Left forelimb (tissue), 1 donor: Measurements from ENCODE around the gene IPO13.

Source experiments
- DNase-seq: peaks from one replicate; pipeline ENCODE4 v3.0.0-alpha.2; 2018; ENCODE audit warnings: low spot score

Gene IPO13

DNA sequence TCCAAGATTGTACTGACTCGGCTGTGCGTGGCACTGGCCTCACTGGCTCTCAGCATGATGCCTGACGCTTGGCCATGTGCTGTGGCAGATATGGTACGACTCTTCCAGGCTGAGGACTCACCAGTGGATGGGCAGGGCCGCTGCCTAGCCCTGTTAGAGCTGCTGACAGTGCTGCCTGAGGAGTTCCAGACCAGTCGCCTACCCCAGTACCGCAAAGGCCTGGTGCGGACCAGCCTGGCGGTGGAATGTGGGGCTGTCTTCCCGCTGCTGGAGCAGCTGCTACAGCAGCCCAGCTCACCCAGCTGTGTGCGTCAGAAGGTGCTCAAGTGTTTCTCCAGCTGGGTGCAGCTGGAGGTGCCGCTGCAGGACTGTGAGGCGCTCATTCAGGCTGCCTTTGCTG is 2.9 kb downstream of the IPO13 start:
- DNase-seq: no peak

- DNase-seq: no peak
These were observed 4.6 kb downstream of the IPO13 start for GRCh38 chr1:43951021-43951985.

DNA sequence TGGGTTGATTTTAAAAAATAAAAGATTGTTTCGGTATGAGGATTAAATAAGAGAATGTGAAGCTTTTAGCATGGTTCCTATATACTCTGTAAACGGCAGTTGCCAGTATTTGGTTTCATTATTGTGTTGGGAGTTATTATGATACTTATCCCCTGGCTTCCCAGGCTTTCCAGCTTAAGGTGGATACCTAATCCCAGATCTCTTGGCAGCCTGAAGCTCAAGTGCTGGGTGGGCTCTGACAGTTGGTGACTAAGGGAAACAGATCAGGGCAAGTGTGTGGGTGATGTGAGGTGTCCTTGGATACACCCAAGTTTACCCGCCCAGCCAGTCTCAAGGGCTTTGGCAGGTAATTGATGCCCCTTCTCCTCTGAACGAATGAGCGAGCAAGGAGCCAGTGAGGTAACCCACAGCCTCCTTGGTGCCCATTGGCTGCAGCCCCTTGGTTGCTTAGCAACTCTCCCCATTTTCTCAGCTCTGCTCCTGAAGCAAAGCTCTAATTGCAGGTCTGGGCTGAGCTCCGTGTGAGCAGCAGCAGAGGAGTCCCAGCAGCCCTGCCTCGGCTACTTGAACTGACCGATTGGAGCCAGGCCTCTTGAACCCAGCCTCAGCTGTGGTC is 6.1 kb downstream of the IPO13 start:
- DNase-seq: no peak

GRCh38 chr1:43953361-43953760 is 6.6 kb downstream of the IPO13 start:
- no peak for DNase-seq

DNA sequence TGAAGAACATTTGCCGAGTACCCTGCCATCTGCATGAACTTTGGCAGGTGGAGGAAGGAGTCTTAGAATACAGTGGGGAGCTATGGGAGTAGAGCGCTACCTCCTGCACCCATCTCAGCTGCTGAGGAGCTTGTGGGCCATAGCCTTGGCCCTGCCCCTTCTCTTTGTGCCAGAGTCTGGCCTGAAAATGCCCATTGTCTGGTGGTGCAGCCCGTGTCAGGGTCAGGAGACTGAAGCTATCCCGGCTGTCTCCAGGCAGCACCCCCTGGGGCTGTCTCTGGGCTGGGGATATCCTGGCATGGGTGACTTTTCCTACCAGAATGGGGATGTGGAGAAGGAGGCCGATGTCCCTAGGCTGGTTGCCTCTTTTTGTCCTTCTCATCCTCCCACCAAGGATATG is 7.3 kb downstream of the IPO13 start:
- no peak for DNase-seq

- no peak for DNase-seq
These were observed 9.5 kb downstream of the IPO13 start for GRCh38 chr1:43956234-43956633.

DNA sequence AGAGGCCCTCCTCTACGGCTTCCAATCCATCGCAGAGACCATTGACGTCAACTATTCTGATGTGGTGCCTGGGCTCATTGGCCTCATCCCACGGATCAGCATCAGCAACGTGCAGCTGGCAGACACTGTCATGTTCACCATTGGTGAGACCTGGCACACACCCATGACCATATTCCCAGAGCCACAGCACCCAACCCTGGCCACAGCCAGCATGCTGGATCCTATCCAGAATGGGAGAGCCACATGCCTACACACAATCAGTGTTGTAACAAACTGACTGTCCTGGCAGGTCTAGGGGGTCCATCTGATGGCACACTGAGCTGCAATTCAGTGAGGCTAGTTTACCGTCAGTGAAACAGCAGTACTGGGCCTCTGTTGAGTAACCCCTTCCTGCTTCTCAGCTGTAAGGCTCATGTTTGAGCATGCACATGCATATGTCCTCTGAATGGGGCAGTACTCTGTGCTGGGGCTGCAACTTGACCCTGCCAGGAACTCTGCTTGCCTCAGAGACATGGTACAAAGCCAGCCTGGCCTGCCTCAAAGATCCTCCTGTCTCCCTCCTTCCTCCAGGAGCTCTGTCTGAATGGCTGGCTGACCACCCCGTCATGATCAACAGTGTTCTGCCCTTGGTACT is 10.8 kb downstream of the IPO13 start:
- DNase-seq: no peak

GRCh38 chr1:43958351-43959255 is 11.9 kb downstream of the IPO13 start:
- DNase-seq: no peak

- no peak for DNase-seq
These were observed 14.0 kb downstream of the IPO13 start for GRCh38 chr1:43960798-43961197.

GRCh38 chr1:43961692-43962091 is 14.9 kb downstream of the IPO13 start:
- DNase-seq: no peak

DNA sequence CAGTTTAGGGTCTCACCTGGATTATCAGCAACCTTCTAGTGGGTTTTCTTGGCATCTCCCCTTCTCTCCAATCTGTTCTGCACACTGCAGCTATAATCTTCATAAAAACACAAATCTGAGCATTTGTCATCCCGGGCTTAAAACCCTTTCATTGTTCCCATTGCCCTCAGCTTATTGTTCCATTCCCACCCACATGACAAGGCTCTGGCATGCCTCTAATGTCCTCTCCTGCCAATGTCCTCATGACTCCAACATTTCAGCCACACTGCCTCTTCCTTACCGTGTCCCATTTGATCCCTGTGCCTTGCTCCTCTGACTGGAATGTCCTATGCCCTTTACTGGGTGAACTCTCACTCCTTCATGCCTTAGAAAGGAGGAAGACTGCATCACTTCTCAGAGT is 15.6 kb downstream of the IPO13 start:
- DNase-seq: no peak

GRCh38 chr1:43963006-43963405 is 16.3 kb downstream of the IPO13 start:
- DNase-seq: no peak

DNA sequence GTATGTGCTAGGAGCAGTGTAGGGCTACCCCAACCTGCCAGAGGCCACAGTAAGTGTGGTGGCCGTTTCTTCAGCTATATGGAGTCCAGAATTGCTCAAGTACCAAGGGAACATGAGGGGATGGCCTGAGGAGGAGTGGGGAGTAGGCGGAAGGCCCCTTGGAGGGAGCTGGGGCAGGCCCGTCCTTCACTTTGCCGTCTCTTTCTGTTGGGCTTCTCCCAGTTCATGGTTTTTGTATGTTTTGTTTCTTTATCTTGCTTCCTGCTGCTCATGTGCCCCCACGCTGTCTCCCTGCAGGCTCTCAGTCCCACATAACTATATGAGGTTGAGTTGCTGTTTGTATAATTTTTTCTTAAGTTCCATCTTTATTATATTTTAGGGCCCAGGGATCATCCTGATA is 17.1 kb downstream of the IPO13 start:
- DNase-seq: no peak

DNA sequence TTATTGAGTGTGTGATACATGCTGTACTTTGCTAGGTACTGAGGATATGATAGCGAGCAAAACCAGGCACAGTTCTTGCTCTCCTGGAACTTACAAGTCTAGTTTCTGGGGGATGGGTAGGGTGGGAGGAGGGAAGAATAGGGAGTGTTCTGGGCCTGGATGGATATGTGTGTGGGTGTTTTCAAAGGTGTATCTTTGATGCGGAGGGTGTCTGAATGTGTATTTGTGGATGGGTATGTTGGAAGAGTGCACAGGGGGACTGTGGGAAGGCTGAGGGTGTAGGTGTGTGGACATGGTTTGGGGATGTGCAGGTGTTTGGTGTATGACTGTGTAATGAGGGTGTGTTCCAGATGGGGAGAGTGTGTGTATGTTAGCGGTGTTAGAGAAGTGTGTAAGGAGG is 18.6 kb downstream of the IPO13 start:
- no peak for DNase-seq

- DNase-seq: no peak
These were observed 21.7 kb downstream of the IPO13 start for GRCh38 chr1:43968348-43968948.

DNA sequence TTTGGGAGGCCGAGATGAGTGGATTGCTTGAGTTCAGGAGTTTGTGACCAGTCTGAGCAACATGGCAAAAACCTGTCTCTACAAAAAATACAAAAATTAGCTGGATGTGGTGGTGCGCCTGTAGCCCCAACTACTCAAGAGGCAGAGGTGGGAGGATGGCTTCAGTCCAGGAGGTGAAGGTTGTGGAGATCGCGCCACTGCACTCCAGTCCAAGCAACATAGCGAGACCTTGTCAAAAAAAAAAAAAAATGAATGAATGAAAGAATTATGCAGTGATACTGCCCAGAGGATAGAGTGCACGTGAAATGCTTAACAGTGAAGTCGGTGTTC is 22.6 kb downstream of the IPO13 start:
- DNase-seq: no peak

DNA sequence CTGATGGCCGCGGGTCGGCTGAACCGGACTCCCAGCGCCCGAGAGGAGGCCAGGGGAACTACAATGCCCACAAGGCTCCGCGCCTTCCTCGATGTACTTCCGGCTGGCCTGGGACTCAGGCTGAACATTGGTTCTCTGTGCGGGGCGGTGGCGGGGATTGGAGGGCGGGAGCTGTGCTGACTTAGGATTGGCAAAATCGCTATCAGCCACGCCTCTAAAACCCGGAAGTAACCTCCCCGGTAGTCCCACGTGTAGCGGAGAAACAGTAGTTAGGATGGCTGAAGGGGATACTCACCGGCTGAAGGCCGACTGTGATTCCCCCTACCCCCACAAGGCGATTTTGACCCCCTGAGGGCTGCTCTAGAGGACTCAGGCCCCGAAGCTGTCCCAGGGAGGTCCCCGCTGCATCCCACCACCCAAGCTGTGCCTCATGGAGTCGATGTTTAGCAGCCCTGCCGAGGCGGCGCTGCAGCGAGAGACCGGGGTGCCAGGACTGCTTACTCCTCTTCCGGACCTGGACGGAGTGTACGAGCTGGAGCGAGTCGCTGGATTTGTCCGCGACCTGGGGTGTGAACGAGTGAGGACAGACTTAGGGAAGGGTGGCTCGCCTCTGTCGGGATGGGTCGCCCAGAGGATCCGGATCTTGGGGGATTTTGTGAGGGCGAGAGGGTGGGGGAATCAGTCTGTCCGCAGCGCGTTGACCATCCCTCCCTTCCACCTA is 23.2 kb downstream of the IPO13 start, which contains the start of gene DPH2:
TSS of gene DPH2 (plus strand) at position 265 of the 721 bp plus-strand sequence. CDS start at position 431, 166 bp downstream.
- DNase-seq: peak; percentile 96

- no peak for DNase-seq
These were observed 23.8 kb downstream of the IPO13 start for GRCh38 chr1:43970502-43970901.

- DNase-seq: no peak
These were observed 24.2 kb downstream of the IPO13 start for GRCh38 chr1:43970911-43971310.

DNA sequence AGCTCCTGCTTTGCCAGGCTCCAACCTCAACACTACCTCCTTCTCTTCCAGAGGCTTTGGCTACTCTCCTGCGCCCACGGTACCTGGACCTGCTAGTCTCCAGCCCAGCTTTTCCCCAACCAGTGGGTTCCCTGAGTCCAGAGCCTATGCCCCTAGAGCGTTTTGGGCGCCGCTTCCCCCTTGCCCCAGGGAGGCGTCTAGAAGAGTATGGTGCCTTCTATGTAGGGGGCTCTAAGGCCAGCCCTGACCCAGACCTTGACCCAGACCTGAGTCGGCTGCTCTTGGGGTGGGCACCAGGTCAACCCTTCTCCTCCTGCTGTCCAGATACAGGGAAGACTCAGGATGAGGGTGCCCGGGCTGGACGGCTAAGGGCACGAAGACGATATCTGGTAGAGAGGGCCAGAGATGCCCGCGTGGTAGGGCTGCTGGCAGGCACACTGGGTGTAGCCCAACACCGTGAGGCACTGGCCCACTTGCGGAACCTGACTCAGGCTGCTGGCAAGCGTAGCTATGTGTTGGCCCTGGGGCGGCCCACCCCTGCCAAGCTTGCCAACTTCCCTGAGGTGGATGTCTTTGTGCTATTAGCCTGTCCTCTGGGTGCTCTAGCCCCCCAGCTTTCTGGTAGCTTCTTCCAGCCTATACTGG is 24.7 kb downstream of the IPO13 start:
- DNase-seq: no peak
